Naive thymus-derived CD4-positive, alpha-beta T cell (primary cell): ENCODE measurements around the gene SEMA6A. TPM values are rescaled to one million over a fixed set of nuclear protein-coding genes. Genes with fewer than 3 reads are reported as not detected.

Experiments
- ATAC-seq: fragments of 150-1000 bp; cut with Tn5 transposase; 2 replicates; pipeline ENCODE4 v1.10.0; 2021; ENCODE audit warnings: mild to moderate bottlenecking, moderate library complexity
- CTCF ChIA-PET: fragments of 350-600 bp; sonication (Branson Sonifier 250); formaldehyde crosslinking; loops from one replicate; lab custom pipeline; 2021; ENCODE audit warnings: antibody characterized with exemption; lab: Charles Lee
- POLR2A ChIA-PET: fragments of 350-600 bp; sonication (Branson Sonifier 250); formaldehyde crosslinking; loops from one replicate; lab custom pipeline; 2021; ENCODE audit warnings: antibody characterized with exemption, inconsistent platforms; lab: Charles Lee
- DNase-seq, 9 donors: peaks; one replicate each; pipeline versions ENCODE4 v3.0.0 to v3.0.0-alpha.2; 2020 to 2022; ENCODE audit warnings: mixed read lengths in 1 of 9
- H3K27ac ChIP-seq: one replicate; pipeline ENCODE4 v1.7.0; 2013; ENCODE audit warnings: mild to moderate bottlenecking, low read depth, low read length, moderate library complexity
- H3K27me3 ChIP-seq, 2 donors: one replicate each; pipeline ENCODE4 v1.7.0; 2013; ENCODE audit warnings: low read length in 2 of 2, mild to moderate bottlenecking in 2 of 2, moderate library complexity in 2 of 2; ENCODE audit not compliant: control insufficient read depth in 2 of 2, insufficient read depth in 2 of 2
- H3K36me3 ChIP-seq, 3 experiments: 1 replicate in 2 of 3; 2 replicates in 1 of 3; pipeline ENCODE4 v1.7.0; 2013; ENCODE audit warnings: low read length in 3 of 3, mild to moderate bottlenecking in 3 of 3, moderate library complexity in 1 of 3; ENCODE audit not compliant: insufficient read depth in 3 of 3, control insufficient read depth in 2 of 3
- H3K4me1 ChIP-seq, 2 donors: one replicate each; pipeline ENCODE4 v1.7.0; 2013; ENCODE audit warnings: low read length in 2 of 2, mild to moderate bottlenecking in 2 of 2, moderate library complexity in 1 of 2; ENCODE audit not compliant: control insufficient read depth in 2 of 2, insufficient read depth in 2 of 2
- H3K4me3 ChIP-seq: 2 replicates; pipeline ENCODE4 v1.7.0; 2013; ENCODE audit warnings: mild to moderate bottlenecking, low read length
- H3K9me3 ChIP-seq, 3 experiments: 1 replicate in 2 of 3; 2 replicates in 1 of 3; pipeline ENCODE4 v1.7.0; 2013; ENCODE audit warnings: low read length in 3 of 3; ENCODE audit not compliant: control insufficient read depth in 2 of 3
- H3K27ac Mint-ChIP-seq, 9 donors: one replicate each; pipeline ENCODE4 v1.8.0; 2020 to 2022; ENCODE audit warnings: mixed read lengths in 9 of 9, mild to moderate bottlenecking in 8 of 9, moderate library complexity in 5 of 9, inconsistent platforms in 2 of 9
- H3K27me3 Mint-ChIP-seq, 5 donors: one replicate each; pipeline ENCODE4 v1.8.0; 2021 to 2022; ENCODE audit warnings: mixed read lengths in 5 of 5, mild to moderate bottlenecking in 1 of 5
- H3K36me3 Mint-ChIP-seq, 5 donors: one replicate each; pipeline ENCODE4 v1.8.0; 2020 to 2022; ENCODE audit warnings: mixed read lengths in 5 of 5, mild to moderate bottlenecking in 3 of 5, inconsistent platforms in 1 of 5
- H3K4me1 Mint-ChIP-seq, 7 donors: one replicate each; pipeline ENCODE4 v1.8.0; 2020 to 2022; ENCODE audit warnings: mixed read lengths in 7 of 7, mild to moderate bottlenecking in 3 of 7, inconsistent platforms in 1 of 7
- H3K4me3 Mint-ChIP-seq, 10 donors: one replicate each; pipeline ENCODE4 v1.8.0; 2020 to 2022; ENCODE audit warnings: mild to moderate bottlenecking in 10 of 10, mixed read lengths in 10 of 10, moderate library complexity in 6 of 10, inconsistent platforms in 2 of 10
- H3K9me3 Mint-ChIP-seq, 11 donors: one replicate each; pipeline ENCODE4 v1.8.0; 2020 to 2022; ENCODE audit warnings: mixed read lengths in 11 of 11, mild to moderate bottlenecking in 4 of 11, inconsistent platforms in 1 of 11, moderate library complexity in 1 of 11
- intact Hi-C, 2 donors: fragments of 100-400 bp; cut with micrococcal nuclease; formaldehyde crosslinking; loops; one replicate each; pipeline ENCODE4 v1.15.1; 2023
- polyA plus RNA-seq, 2 donors: library from polyadenylated mRNA; unstranded; fragments of 300-500 nt; fragmentation: Illumina TruSeq; gene quantifications; one replicate each; pipeline ENCODE4 v1.2.3, GENCODE V29; 2021
- total RNA-seq, 6 experiments: library from RNA in 5 of 6; stranded (reverse) in 5 of 6; gene quantifications; 1 replicate in 5 of 6; 2 replicates in 1 of 6; pipeline ENCODE4 v1.2.3 and lab custom pipeline; 2021 to 2026

The SEMA6A gene
- total and polyA plus RNA-seq, 7 experiments from 2014 or later, result 0.87 to 1.5 TPM; not detected in 5

DNA sequence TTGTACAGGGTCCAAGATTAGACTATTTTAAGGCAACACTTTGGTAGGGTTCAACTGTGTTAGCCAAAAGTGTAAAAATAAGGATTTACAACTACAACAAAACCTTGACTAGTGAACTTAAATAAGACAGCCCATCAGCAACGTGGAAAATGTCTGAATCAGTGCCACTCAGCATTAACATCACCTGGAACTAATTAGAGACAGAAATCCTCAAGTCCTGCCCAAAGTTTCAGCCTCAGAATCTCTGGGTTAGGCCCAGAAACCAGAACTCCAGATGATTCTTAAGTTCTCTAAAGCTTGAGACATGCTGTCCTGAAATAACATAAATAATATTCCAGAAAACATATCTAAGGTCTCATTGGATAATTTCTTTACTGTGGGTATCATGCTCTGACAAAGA is 118.6 kb downstream of the SEMA6A start:
- ATAC-seq, result no peak
- no peak for DNase-seq
- POLR2A ChIA-PET, result no interaction called here
- Histone ChIP-seq H3K4me1 (no peaks in the 10 kb centered on the region), H3K36me3 (no peaks in the 10 kb centered on the region), H3K9me3 (no peaks in the 10 kb centered on the region), H3K27me3 (no peaks in the 10 kb centered on the region), H3K27ac (no peak overlapping the region), H3K4me3 (no peak overlapping the region)
- CTCF ChIA-PET, result no interaction called here
- intact Hi-C loops, result no loop called here
- peaks cover 0 to 45% (median 3%) of the 10 kb centered on the region in 5 donors for H3K36me3 Mint-ChIP-seq
- no peaks in the 10 kb centered on the region for H3K9me3 Mint-ChIP-seq
- H3K27ac Mint-ChIP-seq, result no peak overlapping the region
- H3K27me3 Mint-ChIP-seq, result no peaks in the 10 kb centered on the region
- no peak overlapping the region for H3K4me3 Mint-ChIP-seq
- peaks cover 0 to 12% (median 5%) of the 10 kb centered on the region in 7 donors for H3K4me1 Mint-ChIP-seq

DNA sequence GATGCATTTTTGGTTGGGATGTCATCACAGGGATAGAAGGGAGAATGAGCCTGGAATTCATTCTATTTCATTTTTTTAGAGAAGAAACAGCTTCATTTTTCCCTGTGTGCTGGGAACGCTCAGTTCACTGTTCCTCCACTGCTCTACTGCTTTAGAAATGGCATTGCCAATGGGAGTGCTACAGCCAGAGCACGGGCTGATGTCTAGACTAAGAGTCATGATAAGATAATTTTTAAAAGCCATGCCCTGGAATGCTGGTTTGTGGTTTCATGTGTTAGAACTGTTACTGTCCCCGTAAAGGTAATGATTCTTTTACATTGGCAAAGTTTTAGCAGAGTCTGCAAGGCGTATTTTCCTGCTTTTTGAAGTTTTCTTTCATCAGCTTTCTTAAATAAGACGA is 119.6 kb downstream of the SEMA6A start:
- ATAC-seq (no peak), DNase-seq (no peak)
- no peaks in the 10 kb centered on the region for H3K9me3 Mint-ChIP-seq
- peaks cover 0 to 54% (median 9%) of the 10 kb centered on the region in 5 donors for H3K36me3 Mint-ChIP-seq
- H3K4me3 Mint-ChIP-seq, result no peak overlapping the region
- peaks cover 0 to 12% (median 5%) of the 10 kb centered on the region in 7 donors for H3K4me1 Mint-ChIP-seq
- CTCF ChIA-PET, result interaction anchor here (0.7 kb wide), 1 partner anchor 13 kb away, joined by 4 read pairs; no protein-coding TSS in a partner anchor
- Histone ChIP-seq H3K4me1 (no peaks in the 10 kb centered on the region), H3K27ac (no peak overlapping the region), H3K27me3 (no peaks in the 10 kb centered on the region), H3K9me3 (no peaks in the 10 kb centered on the region), H3K36me3 (no peaks in the 10 kb centered on the region), H3K4me3 (no peak overlapping the region)
- no peak overlapping the region for H3K27ac Mint-ChIP-seq
- intact Hi-C loops, result no loop called here
- POLR2A ChIA-PET, result no interaction called here
- no peaks in the 10 kb centered on the region for H3K27me3 Mint-ChIP-seq

DNA sequence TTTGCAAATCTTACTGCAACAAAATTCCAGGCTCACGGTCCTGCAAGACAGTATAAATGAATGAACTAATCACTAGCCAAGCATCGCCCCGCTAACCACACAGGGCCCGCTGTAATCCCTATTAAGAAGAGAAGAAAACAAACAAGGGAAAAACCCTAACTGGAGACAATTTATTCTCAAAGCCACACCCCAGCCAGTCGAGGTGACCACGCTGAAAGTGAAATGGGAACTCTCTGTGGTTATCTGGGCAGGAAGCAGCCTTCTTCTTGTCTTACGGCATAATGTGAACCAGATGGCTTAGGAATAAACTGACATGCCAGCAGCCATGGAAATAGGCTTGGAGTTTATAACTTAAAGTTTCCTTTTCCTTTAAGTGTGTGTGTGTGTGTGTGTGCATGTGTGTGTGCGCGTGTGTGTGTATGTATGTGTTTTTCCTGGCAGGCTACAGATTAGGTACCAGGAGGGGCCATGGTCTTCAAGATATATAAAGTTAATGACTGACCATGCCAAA is 120.2 kb downstream of the SEMA6A start:
- Histone ChIP-seq H3K27ac (no peak overlapping the region), H3K4me3 (no peak overlapping the region), H3K27me3 (no peaks in the 10 kb centered on the region), H3K4me1 (no peaks in the 10 kb centered on the region), H3K9me3 (no peaks in the 10 kb centered on the region), H3K36me3 (no peaks in the 10 kb centered on the region)
- ChIA-PET POLR2A (no interaction called here), CTCF (no interaction called here)
- ATAC-seq (peak; percentile 65), DNase-seq (no peak)
- Mint-ChIP-seq H3K36me3 (peaks cover 0 to 56% (median 11%) of the 10 kb centered on the region in 5 donors), H3K27me3 (no peaks in the 10 kb centered on the region), H3K27ac (no peak overlapping the region), H3K4me1 (peaks cover 0 to 12% (median 5%) of the 10 kb centered on the region in 7 donors), H3K4me3 (no peak overlapping the region), H3K9me3 (no peaks in the 10 kb centered on the region)
- intact Hi-C loops, result no loop called here

DNA sequence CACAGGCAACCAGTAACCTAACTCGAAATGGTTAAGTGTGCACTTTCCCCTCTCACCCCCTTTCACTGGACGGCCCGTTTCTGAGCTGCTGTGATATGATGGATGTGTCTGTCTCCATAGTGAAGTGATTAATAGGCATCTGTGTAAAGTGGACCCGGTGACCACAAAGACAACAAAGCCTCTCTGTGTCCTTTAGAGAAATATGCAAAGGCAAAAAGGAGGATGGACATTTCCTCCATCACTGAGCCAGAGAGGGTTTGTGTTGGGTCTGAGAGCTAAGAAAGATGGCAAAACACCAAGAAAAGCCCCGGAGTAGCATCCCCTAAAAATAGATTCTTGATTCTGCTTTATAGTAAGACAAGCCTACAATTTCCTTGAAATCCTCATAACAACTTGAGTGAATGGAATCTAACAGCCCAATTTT is 120.6 kb downstream of the SEMA6A start:
- no peaks in the 10 kb centered on the region for H3K4me1 ChIP-seq
- no peak overlapping the region for H3K4me3 ChIP-seq
- no peak overlapping the region for H3K4me3 Mint-ChIP-seq
- no peaks in the 10 kb centered on the region for H3K27me3 Mint-ChIP-seq
- ChIA-PET CTCF (no interaction called here), POLR2A (no interaction called here)
- H3K36me3 Mint-ChIP-seq, result peaks cover 0 to 57% (median 16%) of the 10 kb centered on the region in 5 donors
- H3K9me3 Mint-ChIP-seq, result no peaks in the 10 kb centered on the region
- no peak overlapping the region for H3K27ac ChIP-seq
- H3K4me1 Mint-ChIP-seq, result peaks cover 0 to 12% (median 5%) of the 10 kb centered on the region in 7 donors
- intact Hi-C loops, result no loop called here
- no peaks in the 10 kb centered on the region for H3K27me3 ChIP-seq
- no peak for DNase-seq
- no peak for ATAC-seq
- no peaks in the 10 kb centered on the region for H3K9me3 ChIP-seq
- no peaks in the 10 kb centered on the region for H3K36me3 ChIP-seq
- no peak overlapping the region for H3K27ac Mint-ChIP-seq

DNA sequence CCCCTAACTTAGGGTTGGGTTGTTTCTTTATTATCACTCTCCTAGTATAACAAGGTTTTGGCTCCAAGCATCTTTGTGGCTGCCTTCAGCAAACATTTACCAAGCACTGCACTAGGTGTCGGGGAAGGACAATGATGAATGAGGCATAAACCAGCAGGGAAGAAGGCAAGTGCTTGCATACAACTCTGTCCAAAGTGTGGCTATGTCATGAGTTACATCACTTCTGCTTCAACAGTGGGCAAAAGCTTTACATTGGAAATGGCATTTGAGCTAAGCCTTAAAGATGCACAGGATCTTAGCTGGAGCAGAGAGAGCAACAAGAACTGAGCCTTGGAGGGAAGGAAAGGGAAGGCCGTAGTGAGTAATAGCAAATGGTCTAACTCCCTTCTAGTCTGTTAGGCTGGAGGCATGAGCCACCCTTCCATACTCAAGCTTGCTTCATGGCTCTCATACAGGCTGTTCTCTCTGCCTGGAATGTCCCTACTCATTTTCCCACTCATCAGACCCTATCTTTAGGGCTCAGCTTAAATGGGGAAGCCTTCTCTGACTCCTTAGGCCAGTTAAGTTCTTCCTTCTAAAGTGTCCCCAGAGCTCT is 121.8 kb downstream of the SEMA6A start:
- H3K4me3 Mint-ChIP-seq, result no peak overlapping the region
- H3K9me3 Mint-ChIP-seq, result no peaks in the 10 kb centered on the region
- H3K27me3 Mint-ChIP-seq, result no peaks in the 10 kb centered on the region
- CTCF ChIA-PET, result no interaction called here
- POLR2A ChIA-PET, result no interaction called here
- H3K27ac ChIP-seq, result no peak overlapping the region
- no peak overlapping the region for H3K4me3 ChIP-seq
- intact Hi-C loops, result no loop called here
- ATAC-seq, result no peak
- H3K36me3 ChIP-seq, result no peaks in the 10 kb centered on the region
- peaks cover 0 to 12% (median 5%) of the 10 kb centered on the region in 7 donors for H3K4me1 Mint-ChIP-seq
- H3K36me3 Mint-ChIP-seq, result peaks cover 0 to 57% (median 19%) of the 10 kb centered on the region in 5 donors
- no peaks in the 10 kb centered on the region for H3K27me3 ChIP-seq
- no peak overlapping the region for H3K27ac Mint-ChIP-seq
- H3K4me1 ChIP-seq, result no peaks in the 10 kb centered on the region
- no peaks in the 10 kb centered on the region for H3K9me3 ChIP-seq
- DNase-seq, result no peak

DNA sequence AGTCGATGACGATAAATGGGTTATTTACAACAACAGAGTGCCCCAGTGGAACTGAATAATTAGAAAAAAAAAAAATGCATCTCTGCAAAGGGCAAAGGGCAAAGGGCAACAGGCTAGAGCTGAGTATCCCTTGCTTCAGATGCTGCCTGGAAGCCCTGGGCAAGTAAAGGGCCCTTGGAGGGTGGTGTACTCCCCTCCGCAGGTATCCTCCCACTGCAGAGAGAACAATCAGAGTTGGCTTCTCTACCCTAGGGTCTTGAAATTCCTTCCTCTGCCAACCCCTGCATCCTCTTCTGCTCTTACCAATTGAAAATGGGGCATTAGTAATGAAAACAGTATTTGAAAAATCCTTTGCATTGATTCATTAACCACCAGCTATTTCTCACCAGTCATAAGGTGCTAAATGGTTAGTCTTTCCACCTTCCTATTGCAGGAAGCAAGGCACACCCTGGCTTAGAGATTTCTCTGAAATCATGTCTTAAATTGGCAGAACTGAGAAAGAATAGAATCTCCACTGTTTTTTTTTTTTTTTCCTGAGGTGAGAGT is 122.6 kb downstream of the SEMA6A start:
- H3K9me3 ChIP-seq, result no peaks in the 10 kb centered on the region
- peaks cover 0 to 12% (median 5%) of the 10 kb centered on the region in 7 donors for H3K4me1 Mint-ChIP-seq
- H3K4me3 ChIP-seq, result no peak overlapping the region
- H3K27ac ChIP-seq, result no peak overlapping the region
- H3K4me3 Mint-ChIP-seq, result no peak overlapping the region
- H3K27me3 ChIP-seq, result no peaks in the 10 kb centered on the region
- ChIA-PET CTCF (no interaction called here), POLR2A (no interaction called here)
- H3K36me3 ChIP-seq, result peaks cover 0 to 3% (median 0%) of the 10 kb centered on the region in 3 experiments
- no peaks in the 10 kb centered on the region for H3K4me1 ChIP-seq
- H3K27ac Mint-ChIP-seq, result no peak overlapping the region
- ATAC-seq (no peak), DNase-seq (no peak)
- no peaks in the 10 kb centered on the region for H3K9me3 Mint-ChIP-seq
- H3K27me3 Mint-ChIP-seq, result no peaks in the 10 kb centered on the region
- peaks cover 0 to 66% (median 19%) of the 10 kb centered on the region in 5 donors for H3K36me3 Mint-ChIP-seq
- intact Hi-C loops, result no loop called here

DNA sequence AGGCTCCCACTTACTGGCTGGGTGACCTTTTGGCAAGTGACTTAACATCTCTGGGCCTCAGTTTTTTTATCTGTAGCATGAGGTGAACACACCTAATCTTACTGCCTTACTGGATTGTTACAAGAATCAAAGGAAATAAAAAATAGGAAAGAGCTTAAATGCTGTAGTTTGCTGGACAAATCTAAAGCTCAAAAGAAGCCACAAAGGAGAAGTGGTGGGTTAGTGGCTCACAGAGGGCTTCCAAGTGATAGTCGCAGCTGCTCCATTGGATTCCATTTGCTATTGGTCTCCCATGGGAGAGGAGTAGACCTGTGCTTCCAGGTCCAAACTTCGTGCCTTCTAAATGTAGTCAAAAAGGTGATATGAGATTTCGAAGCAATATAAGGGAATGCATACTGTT is 123.6 kb downstream of the SEMA6A start:
- intact Hi-C loops, result no loop called here
- no peak overlapping the region for H3K27ac Mint-ChIP-seq
- no peaks in the 10 kb centered on the region for H3K4me1 ChIP-seq
- ATAC-seq (no peak), DNase-seq (no peak)
- no peak overlapping the region for H3K27ac ChIP-seq
- no peak overlapping the region for H3K4me3 ChIP-seq
- no peaks in the 10 kb centered on the region for H3K27me3 Mint-ChIP-seq
- H3K36me3 Mint-ChIP-seq, result peaks cover 0 to 70% (median 27%) of the 10 kb centered on the region in 5 donors
- POLR2A ChIA-PET, result no interaction called here
- H3K36me3 ChIP-seq, result peaks cover 0 to 8% (median 0%) of the 10 kb centered on the region in 3 experiments
- no peak overlapping the region for H3K4me3 Mint-ChIP-seq
- CTCF ChIA-PET, result no interaction called here
- peaks cover 0 to 12% (median 5%) of the 10 kb centered on the region in 7 donors for H3K4me1 Mint-ChIP-seq
- no peaks in the 10 kb centered on the region for H3K9me3 ChIP-seq
- H3K9me3 Mint-ChIP-seq, result peaks cover 0 to 3% (median 0%) of the 10 kb centered on the region in 11 donors
- no peaks in the 10 kb centered on the region for H3K27me3 ChIP-seq
